Ishikawa (cell line): ENCODE measurements around the gene DPEP1.

Experiments used
- CEBPB ChIP-seq: IDR thresholded peaks from 2 replicates; pipeline ENCODE4 v1.6.1; 2012
- EGR1 ChIP-seq: IDR thresholded peaks from 2 replicates; pipeline ENCODE4 v1.6.1; 2012
- EP300 ChIP-seq: IDR thresholded peaks from 2 replicates; pipeline ENCODE4 v1.6.1; 2012; ENCODE audit warnings: borderline replicate concordance
- MAX ChIP-seq: IDR thresholded peaks from 2 replicates; pipeline ENCODE4 v1.6.1; 2012
- NFIC ChIP-seq: IDR thresholded peaks from 2 replicates; pipeline ENCODE4 v1.6.1; 2012
- RAD21 ChIP-seq: IDR thresholded peaks from 2 replicates; pipeline ENCODE4 v1.6.1; 2012; ENCODE audit warnings: low read depth
- REST ChIP-seq: IDR thresholded peaks from 2 replicates; pipeline ENCODE4 v1.6.1; 2012; ENCODE audit warnings: low read depth, mild to moderate bottlenecking
- TAF1 ChIP-seq: IDR thresholded peaks from 2 replicates; pipeline ENCODE4 v1.6.1; 2012; ENCODE audit warnings: low read depth, mild to moderate bottlenecking
- TCF12 ChIP-seq: IDR thresholded peaks from 2 replicates; pipeline ENCODE4 v1.6.1; 2012; ENCODE audit warnings: low read depth
- USF1 ChIP-seq: IDR thresholded peaks from 2 replicates; pipeline ENCODE4 v1.6.1; 2012

- TF ChIP-seq TAF1 = no peak
- TF ChIP-seq EGR1 = no peak
- TF ChIP-seq USF1 = no peak
- TF ChIP-seq RAD21 = no peak
- no peak for TF ChIP-seq CEBPB
- TF ChIP-seq EP300 = no peak
- TF ChIP-seq MAX = no peak
- TF ChIP-seq TCF12 = no peak
- TF ChIP-seq NFIC = no peak
- TF ChIP-seq REST = no peak
These were observed 19.6 kb upstream of the DPEP1 start for GRCh38 chr16:89593841-89594240.
